Measurements from ENCODE around the gene CACNB4. TPM values are rescaled to one million over a fixed set of nuclear protein-coding genes. Genes with fewer than 3 reads are reported as not detected.
A peak's percentile ranks its signal among the peaks of the same experiment; 100 is the strongest.

CACNB4 gene
- total and polyA plus RNA-seq, 7 donors: 0.23 to 4.4 (median 1.1) TPM

DNA sequence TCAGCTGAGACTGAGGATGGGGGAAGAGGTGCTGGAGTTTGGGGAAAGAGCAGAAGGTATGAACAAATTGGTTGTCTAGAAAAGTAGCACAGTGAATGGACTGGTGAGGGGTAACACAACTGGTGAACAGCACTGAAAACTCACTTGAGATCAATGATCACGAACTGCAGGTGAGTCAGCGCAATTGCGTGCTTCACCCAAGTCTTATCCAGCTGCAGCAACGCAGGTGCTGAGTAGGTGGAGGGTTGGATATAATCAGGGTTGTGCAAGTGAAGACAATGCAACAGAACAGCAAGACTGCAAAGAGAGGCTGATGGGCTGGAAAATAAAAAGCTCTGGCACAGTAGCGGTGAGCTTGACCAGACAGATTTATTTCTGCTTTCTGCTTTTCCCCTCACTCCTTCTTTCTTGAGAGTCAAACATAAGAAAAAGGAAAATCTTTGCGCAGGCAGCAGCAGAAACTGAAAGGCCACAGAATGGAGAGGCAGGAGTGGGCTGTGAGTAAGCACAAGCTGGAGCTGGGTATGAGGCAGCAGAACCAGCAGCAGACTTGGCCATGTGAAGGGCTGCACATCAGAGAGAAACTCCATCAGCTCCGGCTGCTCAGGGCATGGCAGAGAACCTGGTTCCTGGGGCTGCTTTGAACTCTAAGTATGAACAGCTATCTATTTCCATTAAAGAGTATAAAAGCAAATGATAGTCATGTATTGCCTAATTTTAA, 171.2 kb downstream of the CACNB4 start:
- H3K4me1 ChIP-seq: peaks cover 0 to 18% (median 6%) of the 10 kb centered on the region in 4 donors
- H3K36me3 ChIP-seq: no peaks in the 10 kb centered on the region
- 85 to 91% methylated on average over 7 of the region's 7 CpGs for WGBS, 2 donors
- no peak for DNase-seq
- H3K27ac ChIP-seq: no peak overlapping the region
- H3K9me3 ChIP-seq: no peaks in the 10 kb centered on the region
- intact Hi-C loops (cut with DNase I): no loop called here
- TF ChIP-seq EP300 (IDR thresholded peaks at IDR 0.05): no peak
- TF ChIP-seq POLR2A (IDR thresholded peaks at IDR 0.05): no peak
- TF ChIP-seq CTCF (IDR thresholded peaks at IDR 0.05): no peak
- no peak for TF ChIP-seq POLR2AphosphoS5 (IDR thresholded peaks at IDR 0.05)
- no peak overlapping the region for H3K4me3 ChIP-seq
- H3K27me3 ChIP-seq: no peaks in the 10 kb centered on the region

- H3K4me3 ChIP-seq: no peak overlapping the region
- H3K36me3 ChIP-seq: no peaks in the 10 kb centered on the region
- peaks cover 0 to 9% (median 4%) of the 10 kb centered on the region in 4 donors for H3K4me1 ChIP-seq
- DNase-seq: peak; percentile 80
- H3K27me3 ChIP-seq: no peaks in the 10 kb centered on the region
- TF ChIP-seq POLR2AphosphoS5 (IDR thresholded peaks at IDR 0.05) (no peak), POLR2A (IDR thresholded peaks at IDR 0.05) (no peak), CTCF (IDR thresholded peaks at IDR 0.05) (no peak)
- no peaks in the 10 kb centered on the region for H3K9me3 ChIP-seq
- intact Hi-C loops (cut with DNase I): no loop called here
- H3K27ac ChIP-seq: no peak overlapping the region
- WGBS, 2 donors: 54 to 57% methylated on average over 5 of the region's 5 CpGs
Measured at GRCh38 chr2:151922845-151923666, 175.8 kb downstream of the CACNB4 start.

DNA sequence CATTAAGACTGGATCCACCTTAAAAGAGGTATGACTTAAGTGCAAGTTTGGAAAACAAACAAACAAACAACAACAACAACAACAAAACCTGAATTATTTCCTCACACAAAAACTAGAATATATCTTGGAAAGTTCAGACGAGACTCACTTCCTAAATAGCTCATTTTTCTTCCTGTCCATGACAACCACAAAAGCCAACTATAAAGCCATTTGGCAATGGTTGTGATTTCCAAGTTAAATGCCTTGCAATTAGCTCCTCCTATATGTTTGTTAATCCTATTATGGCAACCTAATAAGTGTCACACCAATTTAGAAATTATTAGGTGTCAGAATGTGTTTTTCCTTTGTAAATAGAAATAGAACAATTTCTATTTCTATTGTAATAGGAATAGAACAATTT, 179.1 kb downstream of the CACNB4 start:
- Histone ChIP-seq H3K27ac (no peak overlapping the region), H3K4me3 (no peak overlapping the region), H3K9me3 (no peaks in the 10 kb centered on the region), H3K4me1 (peaks cover 0 to 9% (median 4%) of the 10 kb centered on the region in 4 donors), H3K27me3 (no peaks in the 10 kb centered on the region), H3K36me3 (no peaks in the 10 kb centered on the region)
- no peak for DNase-seq
- TF ChIP-seq CTCF (IDR thresholded peaks at IDR 0.05) (no peak), POLR2AphosphoS5 (IDR thresholded peaks at IDR 0.05) (no peak), POLR2A (IDR thresholded peaks at IDR 0.05) (no peak), EP300 (IDR thresholded peaks at IDR 0.05) (no peak)
- 24 to 57% methylated on average over 1 of the region's 1 CpG for WGBS, 2 donors
- intact Hi-C loops (cut with DNase I): no loop called here

DNA sequence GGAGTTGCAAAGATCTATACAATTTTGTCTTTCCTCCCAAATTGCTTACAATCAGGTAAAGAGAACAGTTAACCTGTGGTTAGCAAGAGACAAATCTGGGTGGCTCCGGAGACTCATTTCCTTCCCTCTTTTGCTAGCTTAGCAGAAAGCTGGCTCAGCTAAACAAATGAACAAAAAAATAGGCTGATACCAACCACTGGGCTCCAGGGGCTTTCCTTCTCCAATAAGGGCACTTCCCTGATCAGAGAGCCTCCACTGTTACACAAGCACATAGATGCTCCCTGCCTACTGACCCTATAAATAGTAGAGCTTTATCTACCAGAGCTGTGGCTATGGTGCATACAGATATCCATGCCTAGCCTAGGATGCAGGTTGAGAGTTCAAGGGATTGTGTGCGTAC, 180.5 kb downstream of the CACNB4 start:
- TF ChIP-seq EP300 (IDR thresholded peaks at IDR 0.05): no peak
- TF ChIP-seq CTCF (IDR thresholded peaks at IDR 0.05): no peak
- TF ChIP-seq POLR2AphosphoS5 (IDR thresholded peaks at IDR 0.05): no peak
- TF ChIP-seq POLR2A (IDR thresholded peaks at IDR 0.05): no peak
- Histone ChIP-seq H3K27ac (no peak overlapping the region), H3K9me3 (no peaks in the 10 kb centered on the region), H3K4me1 (peaks cover 0 to 5% (median 2%) of the 10 kb centered on the region in 4 donors), H3K4me3 (no peak overlapping the region), H3K27me3 (no peaks in the 10 kb centered on the region), H3K36me3 (no peaks in the 10 kb centered on the region)
- WGBS, 2 donors: 59 to 90% methylated on average over 2 of the region's 2 CpGs
- intact Hi-C loops (cut with DNase I): no loop called here
- no peak for DNase-seq

Measured in sigmoid colon (tissue), 7 donors.